Dedifferentiated amniotic fluid mesenchymal stem cell (primary cell): Measurements from ENCODE around the gene NUP133.
A peak's percentile ranks its signal among the peaks of the same experiment; 100 is the strongest.
"Not testable (repeated sequence)": the region's sequence is repeated elsewhere in the genome, so short reads cannot be mapped to it uniquely, and the experiment has no call there.

Experiments used
- DNase-seq: peaks from one replicate; pipeline ENCODE4 v3.0.0-alpha.2; 2016; ENCODE audit errors: extremely low spot score

Gene NUP133

GRCh38 chr1:229418586-229418985 lies 89.6 kb downstream of the NUP133 start:
- DNase-seq = not testable (repeated sequence)

- not testable (repeated sequence) for DNase-seq
These were observed 95.3 kb downstream of the NUP133 start for GRCh38 chr1:229412810-229413209.

- DNase-seq = no peak
These were observed 96.1 kb downstream of the NUP133 start for GRCh38 chr1:229412056-229412455.

GRCh38 chr1:229411434-229412055 lies 96.6 kb downstream of the NUP133 start:
- no peak for DNase-seq

- peak; percentile 63 for DNase-seq
These were observed 97.3 kb downstream of the NUP133 start for GRCh38 chr1:229410692-229411433.

GRCh38 chr1:229410370-229410691 lies 97.8 kb downstream of the NUP133 start:
- no peak for DNase-seq

- no peak for DNase-seq
These were observed 98.3 kb downstream of the NUP133 start for GRCh38 chr1:229409616-229410369.

GRCh38 chr1:229408458-229409037 lies 99.6 kb downstream of the NUP133 start:
- no peak for DNase-seq

- no peak for DNase-seq
These were observed 100.7 kb downstream of the NUP133 start for GRCh38 chr1:229407206-229408026.

GRCh38 chr1:229406798-229407197 lies 101.3 kb downstream of the NUP133 start:
- no peak for DNase-seq

- no peak for DNase-seq
These were observed 104.6 kb downstream of the NUP133 start for GRCh38 chr1:229403573-229403972.

- no peak for DNase-seq
These were observed 105.1 kb downstream of the NUP133 start for GRCh38 chr1:229402993-229403392.

- DNase-seq = not testable (repeated sequence)
These were observed 105.8 kb downstream of the NUP133 start for GRCh38 chr1:229402329-229402728.

- no peak for DNase-seq
These were observed 110.4 kb downstream of the NUP133 start for GRCh38 chr1:229397762-229398161.

GRCh38 chr1:229396585-229397206 lies 111.4 kb downstream of the NUP133 start:
- no peak for DNase-seq

- not testable (repeated sequence) for DNase-seq
These were observed 113.6 kb downstream of the NUP133 start for GRCh38 chr1:229394517-229394916.

GRCh38 chr1:229392936-229393335 lies 115.2 kb downstream of the NUP133 start:
- DNase-seq = no peak
